ENCODE data around the gene B3GNT5.

- TF ChIP-seq CTCF (IDR thresholded peaks at IDR 0.05) (no peak), POLR2A (IDR thresholded peaks at IDR 0.05) (no peak)
Observed at GRCh38 chr3:183249006-183249718, 3.9 kb upstream of the B3GNT5 start.

Data from body of pancreas (tissue), 4 donors.